GM21786 (cell line): ENCODE results near the gene KRT36.

Experiments
- ATAC-seq: cut with Tn5 transposase; IDR thresholded peaks from one replicate; pipeline ENCODE4 v1.9.1; 2021; ENCODE audit not compliant: unreplicated experiment

The KRT36 gene

GRCh38 chr17:41522301-41523224 lies 32.9 kb upstream of the KRT36 start:
- ATAC-seq, result no peak

- ATAC-seq, result no peak
Measured at GRCh38 chr17:41521574-41522261, 32.0 kb upstream of the KRT36 start.

GRCh38 chr17:41520821-41521521 lies 31.3 kb upstream of the KRT36 start:
- no peak for ATAC-seq

GRCh38 chr17:41519501-41520224 lies 30.0 kb upstream of the KRT36 start:
- ATAC-seq, result no peak

GRCh38 chr17:41518789-41519449 lies 29.2 kb upstream of the KRT36 start, which contains the start of gene KRT15:
TSS of gene KRT15 (minus strand) at chr17:41518890. CDS start at chr17:41518827, 63 bp downstream.
- no peak for ATAC-seq

- no peak for ATAC-seq
Measured at GRCh38 chr17:41518031-41518430, 28.3 kb upstream of the KRT36 start.

- no peak for ATAC-seq
Measured at GRCh38 chr17:41516830-41517283, 27.1 kb upstream of the KRT36 start.

- ATAC-seq, result no peak
Measured at GRCh38 chr17:41516147-41516829, 26.6 kb upstream of the KRT36 start.

- no peak for ATAC-seq
Measured at GRCh38 chr17:41513168-41513547, 23.4 kb upstream of the KRT36 start.

GRCh38 chr17:41512546-41513167 lies 22.9 kb upstream of the KRT36 start:
- ATAC-seq, result no peak

GRCh38 chr17:41511716-41512115 lies 22.0 kb upstream of the KRT36 start:
- no peak for ATAC-seq

GRCh38 chr17:41511116-41511515 lies 21.4 kb upstream of the KRT36 start:
- no peak for ATAC-seq

GRCh38 chr17:41510251-41511065 lies 20.7 kb upstream of the KRT36 start:
- ATAC-seq, result no peak

- ATAC-seq, result no peak
Measured at GRCh38 chr17:41507315-41507880, 17.7 kb upstream of the KRT36 start.

GRCh38 chr17:41505809-41506767 lies 16.4 kb upstream of the KRT36 start:
- ATAC-seq, result no peak

GRCh38 chr17:41505007-41505808 lies 15.5 kb upstream of the KRT36 start, which contains the start of gene KRT13:
TSS of gene KRT13 (minus strand) at chr17:41505612. CDS start at chr17:41505550, 62 bp downstream.
- no peak for ATAC-seq
